Brain microvascular endothelial cell (primary cell): ENCODE measurements around the gene FOSL1.

Experiments
- DNase-seq: peaks from one replicate; pipeline ENCODE4 v3.0.0-alpha.2; 2020
- H3K27ac ChIP-seq: fragments of 250-450 bp; sonication (Bioruptor Pico); 2 replicates; pipeline ENCODE4 v1.5.1; 2020; ENCODE audit warnings: mild to moderate bottlenecking, moderate library complexity
- H3K27me3 ChIP-seq: fragments of 250-450 bp; sonication (Bioruptor Pico); replicated peaks from 2 replicates; pipeline ENCODE4 v1.5.1; 2020; ENCODE audit warnings: mild to moderate bottlenecking
- H3K36me3 ChIP-seq: fragments of 250-450 bp; sonication (Bioruptor Pico); replicated peaks from 2 replicates; pipeline ENCODE4 v1.5.1; 2020; ENCODE audit warnings: mild to moderate bottlenecking
- H3K4me3 ChIP-seq: 2 replicates; pipeline ENCODE4 v1.5.1; 2011; ENCODE audit warnings: low read depth, mild to moderate bottlenecking, control low read depth, low read length, moderate library complexity
- in situ Hi-C: cut with HindIII; loops from 2 replicates; pipeline ENCODE4 v1.10.0; 2017; ENCODE audit warnings: low sequenced_read_pairs, low pct_ligation_motif_present
- TF ChIP-seq, protein P1 (sequence below): IDR thresholded peaks from 2 replicates; pipeline ENCODE4 v1.5.1; 2011; ENCODE audit warnings: low read depth, mild to moderate bottlenecking, moderate library complexity, low read length, control low read depth, inconsistent platforms; ENCODE audit errors: missing control alignments

The FOSL1 gene

DNA sequence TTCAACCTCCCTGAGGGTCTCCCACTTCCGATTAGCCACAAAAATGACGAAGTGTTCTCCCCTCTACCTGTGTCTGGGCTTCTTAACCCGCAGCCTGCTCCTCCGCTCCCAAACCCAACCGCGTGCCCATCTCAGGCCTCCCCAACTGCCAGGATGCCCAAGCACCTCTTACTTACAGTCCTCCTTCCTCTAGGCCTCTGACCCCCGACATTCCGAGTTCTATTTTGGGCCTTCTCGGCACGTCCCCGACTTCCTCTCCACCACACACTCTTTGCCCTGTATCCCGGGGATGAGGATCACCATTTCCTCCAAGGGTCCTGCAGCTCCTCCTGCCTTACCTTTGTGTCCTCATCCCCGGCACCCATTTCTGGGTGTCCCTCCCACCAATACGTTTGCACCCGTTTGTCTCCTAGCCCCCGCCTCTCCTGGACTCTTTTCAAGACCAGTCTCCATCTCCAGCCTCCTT, 40.3 kb downstream of the FOSL1 start:
- H3K27me3 ChIP-seq, result no peaks in the 10 kb centered on the region
- no peak for DNase-seq
- TF ChIP-seq, protein P1, sequence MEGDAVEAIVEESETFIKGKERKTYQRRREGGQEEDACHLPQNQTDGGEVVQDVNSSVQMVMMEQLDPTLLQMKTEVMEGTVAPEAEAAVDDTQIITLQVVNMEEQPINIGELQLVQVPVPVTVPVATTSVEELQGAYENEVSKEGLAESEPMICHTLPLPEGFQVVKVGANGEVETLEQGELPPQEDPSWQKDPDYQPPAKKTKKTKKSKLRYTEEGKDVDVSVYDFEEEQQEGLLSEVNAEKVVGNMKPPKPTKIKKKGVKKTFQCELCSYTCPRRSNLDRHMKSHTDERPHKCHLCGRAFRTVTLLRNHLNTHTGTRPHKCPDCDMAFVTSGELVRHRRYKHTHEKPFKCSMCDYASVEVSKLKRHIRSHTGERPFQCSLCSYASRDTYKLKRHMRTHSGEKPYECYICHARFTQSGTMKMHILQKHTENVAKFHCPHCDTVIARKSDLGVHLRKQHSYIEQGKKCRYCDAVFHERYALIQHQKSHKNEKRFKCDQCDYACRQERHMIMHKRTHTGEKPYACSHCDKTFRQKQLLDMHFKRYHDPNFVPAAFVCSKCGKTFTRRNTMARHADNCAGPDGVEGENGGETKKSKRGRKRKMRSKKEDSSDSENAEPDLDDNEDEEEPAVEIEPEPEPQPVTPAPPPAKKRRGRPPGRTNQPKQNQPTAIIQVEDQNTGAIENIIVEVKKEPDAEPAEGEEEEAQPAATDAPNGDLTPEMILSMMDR, result no peak
- in situ Hi-C loops, result no loop called here
- H3K4me3 ChIP-seq, result peak overlapping the region; percentile 89
- peaks cover 53% of the 10 kb centered on the region for H3K36me3 ChIP-seq
- H3K27ac ChIP-seq, result peak overlapping the region; percentile 93

DNA sequence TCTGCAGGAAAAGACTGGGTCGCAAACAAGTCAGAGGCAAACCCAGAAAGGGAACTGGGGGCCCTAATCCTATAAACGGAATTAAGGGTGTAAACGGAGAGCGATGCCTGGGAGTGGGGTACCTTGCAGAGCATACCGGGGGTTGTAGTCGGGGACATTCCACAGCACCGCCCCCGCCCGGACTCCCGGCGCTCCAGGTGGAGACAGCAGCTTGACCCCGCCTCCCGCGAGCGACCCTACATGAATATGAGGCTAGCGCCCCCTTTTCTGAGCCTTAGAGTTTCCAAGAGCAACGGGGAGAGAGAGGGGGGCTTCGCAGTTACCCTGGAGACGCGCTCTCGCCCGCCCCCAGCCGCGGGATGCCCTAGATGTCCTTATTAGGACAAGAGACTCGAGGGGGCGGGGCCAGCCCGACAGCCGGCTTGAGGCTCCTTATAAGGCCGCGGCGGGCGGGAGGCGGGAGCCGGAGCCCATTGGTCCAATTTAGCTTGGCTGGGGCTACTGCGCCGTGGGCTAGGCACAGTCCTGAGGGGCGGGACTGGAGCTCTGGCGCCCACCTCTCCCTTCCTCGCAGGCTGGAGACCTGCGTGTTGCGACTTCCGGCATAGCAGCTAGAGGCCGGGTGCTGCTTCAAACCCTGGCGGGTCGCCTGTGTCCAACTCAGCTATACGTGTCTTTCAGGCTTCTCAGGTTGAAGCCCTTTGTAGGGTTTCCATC, 40.9 kb downstream of the FOSL1 start:
- peaks cover 52% of the 10 kb centered on the region for H3K36me3 ChIP-seq
- in situ Hi-C loops, result no loop called here
- DNase-seq, result peak; percentile 98
- H3K4me3 ChIP-seq, result peak overlapping the region; percentile 89
- H3K27me3 ChIP-seq, result no peaks in the 10 kb centered on the region
- peak overlapping the region; percentile 93 for H3K27ac ChIP-seq
- TF ChIP-seq, protein P1, result peak; percentile 13

DNA sequence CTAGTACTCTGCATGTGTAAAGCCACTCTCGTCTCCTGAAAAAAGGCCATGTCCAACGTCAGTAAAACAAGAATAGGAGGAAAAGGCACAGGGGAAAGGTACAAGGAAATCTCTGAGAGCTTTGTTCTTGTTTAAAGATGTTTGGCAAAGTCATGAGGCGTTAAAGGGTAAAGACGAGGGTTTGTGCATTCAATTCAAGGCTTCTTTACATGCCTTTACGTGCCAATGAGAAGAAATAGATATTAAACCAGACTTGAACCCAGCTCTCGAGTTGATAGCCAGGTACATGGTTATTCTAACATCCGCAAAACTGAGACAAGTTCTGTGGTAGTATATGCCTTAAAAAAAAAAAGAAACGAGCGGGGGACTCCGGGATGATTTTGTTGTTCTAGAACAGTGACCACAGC, 41.5 kb downstream of the FOSL1 start:
- in situ Hi-C loops, result no loop called here
- Histone ChIP-seq H3K27me3 (no peaks in the 10 kb centered on the region), H3K36me3 (peaks cover 52% of the 10 kb centered on the region), H3K4me3 (peak overlapping the region; percentile 61), H3K27ac (peak overlapping the region; percentile 93)
- TF ChIP-seq, protein P1, result no peak
- no peak for DNase-seq

DNA sequence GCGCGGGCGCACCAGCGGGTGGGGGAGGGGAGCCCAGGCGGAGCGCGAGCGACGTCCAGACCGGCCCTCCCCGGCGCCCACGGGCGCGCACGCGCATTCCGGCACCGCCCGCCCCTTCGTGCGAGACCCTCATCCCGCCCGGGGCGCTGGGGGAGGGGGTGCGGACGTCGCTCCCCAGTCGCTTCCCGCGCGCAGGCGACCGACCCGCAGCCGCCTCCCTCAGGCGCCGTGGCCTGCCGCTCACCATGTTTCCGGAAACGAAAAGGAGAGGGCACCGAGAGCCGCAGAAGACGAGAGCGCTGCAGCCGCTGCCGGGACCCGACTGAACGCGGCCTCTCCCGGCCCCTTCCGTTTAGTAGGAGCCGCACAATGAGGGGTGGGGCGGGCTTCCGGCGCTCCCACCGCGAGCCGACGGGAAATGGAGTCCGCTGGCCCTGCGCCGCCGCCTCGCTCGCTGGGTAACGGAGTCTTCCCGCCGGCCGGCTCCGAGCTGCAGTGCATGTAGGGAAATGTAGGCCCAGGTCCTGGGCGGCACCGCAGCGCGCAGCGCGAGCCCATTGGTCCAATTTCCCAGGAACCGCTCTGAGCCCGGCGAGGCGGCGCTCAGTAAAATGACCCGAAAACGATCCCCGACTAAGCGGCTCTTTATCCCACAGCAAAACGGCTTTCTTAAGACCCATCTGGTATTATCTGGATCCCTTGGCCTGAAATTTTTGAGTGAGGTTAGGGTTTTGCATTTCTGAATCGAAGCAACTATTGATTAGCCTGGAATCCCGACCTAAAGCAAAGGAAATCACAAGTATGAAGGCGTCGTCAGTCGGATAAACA, 42.1 kb downstream of the FOSL1 start, which contains the start of gene CFL1:
Gene CFL1, minus strand, starts transcription at position 328 of the 828 bp plus-strand sequence. Its CDS starts 81 bp downstream, at position 247.
- H3K4me3 ChIP-seq, result peak within 1 kb of the TSS; percentile 95
- peak; percentile 98 for DNase-seq
- in situ Hi-C loops, result no loop called here
- H3K27ac ChIP-seq, result peak within 1 kb of the TSS; percentile 93
- TF ChIP-seq, protein P1, result no peak
- peaks cover 52% of the 10 kb centered on the region for H3K36me3 ChIP-seq
- no peaks in the 10 kb centered on the region for H3K27me3 ChIP-seq

DNA sequence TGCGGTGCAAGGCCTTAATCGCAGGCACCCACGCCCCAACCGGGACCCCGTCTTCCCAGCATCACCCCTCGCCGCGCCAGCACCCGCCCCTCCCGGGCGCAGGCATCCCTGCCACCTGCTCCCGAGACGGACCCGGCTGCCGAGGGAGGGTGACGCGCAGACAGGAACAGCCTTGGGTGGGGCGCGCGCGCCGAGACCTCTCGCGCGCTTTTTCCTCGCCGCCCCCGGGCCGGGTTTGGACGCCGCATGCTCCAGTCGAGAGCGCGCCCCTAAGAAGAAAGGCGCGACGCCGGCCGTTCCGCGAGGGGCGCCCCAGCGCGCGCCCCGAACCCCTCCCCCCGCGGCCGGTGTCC, 42.7 kb downstream of the FOSL1 start:
- H3K27me3 ChIP-seq, result no peaks in the 10 kb centered on the region
- H3K27ac ChIP-seq, result peak overlapping the region; percentile 93
- H3K36me3 ChIP-seq, result peaks cover 53% of the 10 kb centered on the region
- TF ChIP-seq, protein P1, result no peak
- peak overlapping the region; percentile 95 for H3K4me3 ChIP-seq
- in situ Hi-C loops, result no loop called here
- no peak for DNase-seq
